SK-N-MC (cell line): ENCODE data around the gene COL27A1.

Experiments used
- EZH2 ChIP-seq: fragments of 200-600 bp; sonication (generic); IDR thresholded peaks from one replicate; pipeline ENCODE4 v1.6.1; 2017; ENCODE audit warnings: antibody characterized with exemption
- FOXP2 ChIP-seq: optimal IDR thresholded peaks from 2 replicates; pipeline ENCODE3; 2011; ENCODE audit warnings: mild to moderate bottlenecking, moderate library complexity; ENCODE audit not compliant: insufficient read depth; ENCODE audit errors: extremely low read length, control extremely low read depth
- POLR2AphosphoS5 ChIP-seq: IDR thresholded peaks from 2 replicates; pipeline ENCODE4 v1.6.1; 2012; ENCODE audit warnings: mild to moderate bottlenecking, low read depth, low read length, borderline replicate concordance

DNA sequence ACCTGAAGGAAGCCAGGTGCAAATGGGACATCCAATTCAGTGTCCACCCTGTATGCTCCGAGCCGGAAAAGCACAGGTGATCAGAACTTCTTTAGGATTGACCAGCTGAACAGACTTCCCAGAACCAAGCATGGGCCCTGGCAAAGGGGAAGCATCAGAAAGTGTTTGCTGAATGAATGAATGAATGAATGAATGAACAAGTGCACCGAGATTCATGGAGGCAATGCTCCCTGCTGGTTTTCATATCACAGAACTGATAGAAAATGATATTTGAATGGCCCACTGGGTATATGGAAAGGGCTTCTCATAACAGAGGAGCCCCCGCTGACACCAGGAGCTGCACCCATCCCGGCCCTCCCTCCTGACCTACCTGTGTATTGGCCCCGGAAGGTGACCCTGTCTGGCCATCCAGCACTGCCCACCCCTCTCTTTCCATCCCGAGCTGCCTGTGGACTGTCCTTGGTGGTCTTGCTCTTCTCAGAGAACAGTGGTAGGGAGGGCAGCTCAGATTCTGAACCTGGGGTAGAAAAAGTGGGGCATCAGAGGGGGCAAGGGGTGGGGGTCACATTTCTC, 190.2 kb downstream of the COL27A1 start:
- TF ChIP-seq POLR2AphosphoS5 = no peak
- no peak for TF ChIP-seq EZH2
- no peak for TF ChIP-seq FOXP2
